NOMO-1 (cell line): Measurements from ENCODE around the gene NDUFAF5.
A peak's percentile ranks its signal among the peaks of the same experiment; 100 is the strongest.

Experiments used
- DNase-seq, 2 experiments: peaks; one replicate each; lab custom pipeline; 2025; ENCODE audit not compliant: unreplicated experiment in 2 of 2; lab: John Stamatoyannopoulos, UW

The NDUFAF5 gene

DNA sequence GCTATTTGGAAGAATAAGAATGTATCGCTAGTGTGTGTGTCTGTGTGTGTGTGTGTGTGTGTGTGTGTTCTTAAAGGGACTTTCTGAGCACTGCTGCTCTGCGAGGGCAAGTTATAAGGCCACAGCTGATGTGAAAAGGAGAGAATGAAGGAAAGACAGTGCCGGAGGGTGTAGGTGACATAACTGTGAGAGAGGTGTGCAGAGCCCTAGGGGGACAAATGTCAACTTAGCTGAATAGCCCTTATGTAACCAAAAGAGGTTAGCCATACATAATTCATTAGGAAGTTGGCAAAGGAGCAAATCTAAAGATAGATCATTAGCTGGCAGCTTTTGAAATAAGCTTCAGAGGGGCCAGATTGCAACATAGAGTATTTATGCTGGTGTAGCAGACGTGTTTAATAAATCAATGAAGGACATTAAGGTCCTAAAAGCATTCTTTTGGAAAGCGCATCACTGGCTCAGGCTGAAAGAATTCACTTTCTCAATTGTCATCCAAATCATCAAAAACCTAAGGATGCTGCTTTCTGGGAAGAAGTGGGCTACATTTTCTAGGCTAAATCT lies 81.0 kb downstream of the NDUFAF5 start:
- peak; percentile 80 to 87 for DNase-seq

- peak; percentile 95 to 97 for DNase-seq
Observed at GRCh38 chr20:13868331-13868730, 83.5 kb downstream of the NDUFAF5 start.

DNA sequence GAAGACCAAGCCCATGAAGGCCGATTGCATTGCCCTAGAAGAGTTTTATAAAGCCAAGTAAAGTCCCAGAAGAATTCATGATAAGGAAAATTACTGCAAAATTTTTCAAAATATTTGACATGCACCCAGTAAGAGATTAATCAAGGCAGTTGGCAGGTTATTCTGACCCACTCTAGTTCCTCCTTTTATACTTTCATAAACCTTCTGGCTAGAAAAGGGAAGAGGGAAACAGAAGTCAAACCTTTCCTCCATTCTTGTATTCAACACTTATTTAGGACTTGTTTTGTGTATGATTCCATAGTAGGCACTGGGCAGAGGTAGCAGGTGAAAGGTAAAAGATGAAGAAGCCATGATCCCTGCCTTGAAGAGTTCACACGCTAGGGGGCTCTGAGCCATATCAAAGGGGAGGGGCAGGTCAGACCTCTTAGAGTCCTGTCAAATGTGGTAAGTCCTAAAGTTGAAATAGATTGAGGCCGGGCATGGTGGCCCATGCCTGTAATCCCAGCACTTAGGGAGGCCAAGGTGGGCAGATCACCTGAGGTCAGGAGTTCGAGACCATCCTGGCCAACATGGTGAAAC lies 85.4 kb downstream of the NDUFAF5 start:
- peak; percentile 62 to 85 for DNase-seq
